Mucosa of descending colon (tissue), 3 donors: ENCODE data around the gene APP. TPM values are rescaled to one million over a fixed set of nuclear protein-coding genes. Genes with fewer than 3 reads are reported as not detected.

Experiments used
- ATAC-seq: fragments of 200-7000 bp; cut with Tn5 transposase; one replicate; pipeline ENCODE4 v1.9.1; 2020; ENCODE audit warnings: mild to moderate bottlenecking, moderate library complexity
- DNase-seq, 3 donors: peaks; one replicate each; pipeline ENCODE4 v3.0.0-alpha.2; 2020
- H3K36me3 ChIP-seq: fragments of 200-600 bp; one replicate; pipeline ENCODE4 v1.8.0; 2021; ENCODE audit warnings: low read depth, mild to moderate bottlenecking
- H3K4me1 ChIP-seq: fragments of 200-600 bp; one replicate; pipeline ENCODE4 v1.8.0; 2021; ENCODE audit warnings: low read depth, mild to moderate bottlenecking
- H3K4me3 ChIP-seq: fragments of 200-600 bp; one replicate; pipeline ENCODE4 v1.8.0; 2021; ENCODE audit warnings: mild to moderate bottlenecking
- H3K9me3 ChIP-seq: fragments of 200-600 bp; one replicate; pipeline ENCODE4 v1.8.0; 2021; ENCODE audit warnings: mild to moderate bottlenecking
- CTCF ChIP-seq: fragments of 200-600 bp; IDR thresholded peaks from one replicate; pipeline ENCODE4 v1.8.0; 2022; ENCODE audit warnings: antibody characterized with exemption, mild to moderate bottlenecking
- intact Hi-C, 2 donors: fragments of 100-400 bp; cut with DNase I in 1 of 2; cut with micrococcal nuclease in 1 of 2; formaldehyde crosslinking; loops; one replicate each; pipeline versions ENCODE4 v1.11.0 to v1.11.1; 2022; cut with DNase I, micrococcal nuclease
- total RNA-seq, 3 donors: library from RNA; stranded (reverse); fragmentation: NEBNext Ultra II Directional in 2 of 3; extraction: Animal tissue kit (Norgen Biotek cat#: 25700) in 2 of 3; gene quantifications; one replicate each; pipeline versions ENCODE4 v1.2.1 to v1.2.4, GENCODE V29; 2021 to 2023
- donor health status: DM: no; HTN: no; CAD: no; lungs with moderate emphysema.
- donor health status: DM: no; HTN: no; CAD: no.
- donor health status: DM: no; HTN: yes; CAD: no.

APP gene
- total RNA-seq, 3 donors from 2014 or later = 573 to 666 (median 579) TPM

DNA sequence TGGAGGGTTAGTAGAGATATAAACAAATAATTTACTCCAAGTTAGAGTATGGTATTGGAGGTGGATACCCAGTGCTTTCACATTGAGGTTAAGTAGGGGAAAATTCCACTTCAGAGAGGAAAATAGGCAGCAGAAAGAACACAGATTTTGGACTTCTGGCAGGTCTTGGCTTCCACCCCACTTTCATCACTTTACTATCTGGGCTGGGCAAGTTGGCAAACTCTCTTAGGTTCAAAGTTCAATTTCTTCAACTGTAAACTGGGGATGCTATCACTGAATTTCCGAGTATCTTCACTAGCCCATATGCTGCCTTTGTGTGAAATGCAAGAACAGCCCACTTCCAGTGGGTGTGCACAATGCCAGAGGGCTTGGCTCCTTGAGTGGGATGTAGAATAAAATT lies 220.9 kb downstream of the APP start:
- peak in 1 of 3 donors; percentile 70 for DNase-seq
- intact Hi-C loops = no loop called here
- peak; percentile 92 for ATAC-seq

GRCh38 chr21:25944672-25945213 lies 225.8 kb downstream of the APP start:
- Histone ChIP-seq H3K9me3 (no peaks in the 10 kb centered on the region), H3K36me3 (no peaks in the 10 kb centered on the region), H3K4me1 (peaks cover 4% of the 10 kb centered on the region), H3K4me3 (no peak overlapping the region)
- no peak for TF ChIP-seq CTCF
- DNase-seq (no peak), ATAC-seq (no peak)
- intact Hi-C loops = no loop called here

More for the DNA sequence above, 220.9 kb downstream of the APP start:
- Histone ChIP-seq H3K9me3 (no peaks in the 10 kb centered on the region), H3K4me1 (peaks cover 10% of the 10 kb centered on the region), H3K36me3 (no peaks in the 10 kb centered on the region), H3K4me3 (no peak overlapping the region)
- TF ChIP-seq CTCF = no peak

DNA sequence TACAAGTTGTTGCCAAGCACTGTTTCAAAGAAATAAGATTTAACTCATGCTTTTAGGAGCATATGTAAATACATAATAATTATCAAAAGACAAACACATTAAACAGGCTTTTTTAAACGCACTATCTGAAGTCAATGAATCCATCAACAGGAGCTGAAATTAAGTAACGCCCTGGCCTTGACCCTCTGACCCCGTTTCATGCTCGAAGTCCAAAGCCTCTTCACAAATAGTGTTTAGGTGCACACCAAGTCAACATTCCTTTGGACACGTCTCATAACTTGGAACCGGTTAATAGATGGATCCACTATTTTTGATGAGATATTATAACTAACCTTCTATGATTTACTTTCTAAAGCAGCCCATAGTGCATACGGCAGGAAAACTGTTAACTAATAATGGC lies 226.5 kb downstream of the APP start:
- Histone ChIP-seq H3K4me1 (peaks cover 2% of the 10 kb centered on the region), H3K9me3 (no peaks in the 10 kb centered on the region), H3K36me3 (no peaks in the 10 kb centered on the region), H3K4me3 (no peak overlapping the region)
- DNase-seq (no peak), ATAC-seq (no peak)
- TF ChIP-seq CTCF = no peak
- intact Hi-C loops = no loop called here

GRCh38 chr21:25942135-25942534 lies 228.4 kb downstream of the APP start:
- no peak for ATAC-seq
- H3K36me3 ChIP-seq = no peaks in the 10 kb centered on the region
- intact Hi-C loops = no loop called here
- H3K4me3 ChIP-seq = no peak overlapping the region
- H3K4me1 ChIP-seq = no peaks in the 10 kb centered on the region
- H3K9me3 ChIP-seq = no peaks in the 10 kb centered on the region
- TF ChIP-seq CTCF = no peak
- no peak for DNase-seq

- intact Hi-C loops = no loop called here
- H3K36me3 ChIP-seq = no peaks in the 10 kb centered on the region
- DNase-seq (no peak), ATAC-seq (no peak)
- no peaks in the 10 kb centered on the region for H3K9me3 ChIP-seq
- H3K4me3 ChIP-seq = no peak overlapping the region
- no peak for TF ChIP-seq CTCF
- no peaks in the 10 kb centered on the region for H3K4me1 ChIP-seq
Observed at GRCh38 chr21:25939396-25939761, 231.2 kb downstream of the APP start.
